Mesenchymal stem cell (in vitro differentiated cells and primary cell): ENCODE measurements around the gene SLC25A23.

Experiments
- DNase-seq: peaks from one replicate; pipeline ENCODE4 v3.0.0-alpha.2; 2013
- H2AFZ ChIP-seq: one replicate; pipeline ENCODE4 v1.6.1; 2013; ENCODE audit warnings: low read depth, mild to moderate bottlenecking, control low read depth, inconsistent platforms, low read length, moderate library complexity
- H2AK5ac ChIP-seq: 2 replicates; pipeline ENCODE4 v1.6.1; 2013; ENCODE audit warnings: low read length, moderate library complexity, mild to moderate bottlenecking, inconsistent platforms; ENCODE audit not compliant: severe bottlenecking
- H2BK120ac ChIP-seq: one replicate; pipeline ENCODE4 v1.6.1; 2013; ENCODE audit warnings: low read depth, mild to moderate bottlenecking, inconsistent platforms, low read length, moderate library complexity
- H2BK12ac ChIP-seq, 2 experiments: one replicate each; pipeline ENCODE4 v1.6.1; 2013; ENCODE audit warnings: inconsistent platforms in 2 of 2, low read length in 2 of 2, mild to moderate bottlenecking in 2 of 2, moderate library complexity in 2 of 2, control low read depth in 1 of 2
- H2BK15ac ChIP-seq: one replicate; pipeline ENCODE4 v1.6.1; 2013; ENCODE audit warnings: mild to moderate bottlenecking, low read depth, inconsistent platforms; ENCODE audit not compliant: poor library complexity, severe bottlenecking
- H2BK5ac ChIP-seq: 2 replicates; pipeline ENCODE4 v1.6.1; 2013; ENCODE audit warnings: low read depth, mild to moderate bottlenecking, low read length, control low read depth, inconsistent platforms; ENCODE audit not compliant: poor library complexity, severe bottlenecking
- H3K14ac ChIP-seq, 2 experiments: one replicate each; pipeline ENCODE4 v1.6.1; 2013; ENCODE audit warnings: inconsistent platforms in 2 of 2, low read length in 2 of 2, control low read depth in 1 of 2, mild to moderate bottlenecking in 1 of 2, moderate library complexity in 1 of 2
- H3K18ac ChIP-seq, 2 experiments: one replicate each; pipeline ENCODE4 v1.6.1; 2013; ENCODE audit warnings: inconsistent platforms in 2 of 2, low read length in 2 of 2, control low read depth in 1 of 2, low read depth in 1 of 2, mild to moderate bottlenecking in 1 of 2
- H3K23ac ChIP-seq, 2 experiments: one replicate each; pipeline ENCODE4 v1.6.1; 2013; ENCODE audit warnings: inconsistent platforms in 2 of 2, low read length in 2 of 2, mild to moderate bottlenecking in 2 of 2, moderate library complexity in 2 of 2, control low read depth in 1 of 2
- H3K27ac ChIP-seq: 2 replicates; pipeline ENCODE4 v1.5.1; 2013; ENCODE audit warnings: mild to moderate bottlenecking, moderate library complexity, low read length, control low read depth, inconsistent platforms; ENCODE audit not compliant: poor library complexity, severe bottlenecking
- H3K27me3 ChIP-seq, 2 experiments: 2 replicates each; pipeline versions ENCODE4 v1.6.1 to v1.7.0; 2013; ENCODE audit warnings: low read length in 2 of 2, mild to moderate bottlenecking in 2 of 2, moderate library complexity in 2 of 2, control low read depth in 1 of 2, inconsistent platforms in 1 of 2; ENCODE audit not compliant: control insufficient read depth in 1 of 2, insufficient read depth in 1 of 2
- H3K36me3 ChIP-seq, 2 experiments: 2 replicates each; pipeline versions ENCODE4 v1.6.1 to v1.7.0; 2013; ENCODE audit warnings: low read length in 2 of 2, control low read depth in 1 of 2, inconsistent platforms in 1 of 2, low read depth in 1 of 2, mild to moderate bottlenecking in 1 of 2; ENCODE audit not compliant: insufficient read depth in 2 of 2, control insufficient read depth in 1 of 2
- H3K4ac ChIP-seq, 2 experiments: one replicate each; pipeline ENCODE4 v1.6.1; 2013; ENCODE audit warnings: inconsistent platforms in 2 of 2, low read length in 2 of 2, mild to moderate bottlenecking in 2 of 2, moderate library complexity in 2 of 2, control low read depth in 1 of 2, low read depth in 1 of 2
- H3K4me1 ChIP-seq: 2 replicates; pipeline ENCODE4 v1.6.1; 2013; ENCODE audit warnings: low read depth, low read length, control low read depth; ENCODE audit not compliant: control insufficient read depth, insufficient read depth
- H3K4me2 ChIP-seq: 2 replicates; pipeline ENCODE4 v1.6.1; 2013; ENCODE audit warnings: low read length, mild to moderate bottlenecking, inconsistent platforms; ENCODE audit not compliant: poor library complexity, severe bottlenecking
- H3K4me3 ChIP-seq, 2 experiments: 2 replicates each; pipeline versions ENCODE4 v1.5.1 to v1.7.0; 2013; ENCODE audit warnings: low read length in 2 of 2, mild to moderate bottlenecking in 2 of 2, control low read depth in 1 of 2, low read depth in 1 of 2; ENCODE audit not compliant: insufficient read depth in 1 of 2
- H3K79me1 ChIP-seq: replicated peaks from 2 replicates; pipeline ENCODE4 v1.6.1; 2013; ENCODE audit warnings: mild to moderate bottlenecking, control low read depth, low read length, inconsistent platforms; ENCODE audit not compliant: poor library complexity, severe bottlenecking
- H3K9ac ChIP-seq: 2 replicates; pipeline ENCODE4 v1.7.0; 2013; ENCODE audit warnings: mild to moderate bottlenecking, low read length, moderate library complexity
- H3K9me3 ChIP-seq: 2 replicates; pipeline ENCODE4 v1.7.0; 2013; ENCODE audit warnings: mild to moderate bottlenecking, low read length; ENCODE audit not compliant: control insufficient read depth
- H4K8ac ChIP-seq: one replicate; pipeline ENCODE4 v1.6.1; 2013; ENCODE audit warnings: inconsistent platforms, mild to moderate bottlenecking, low read length, moderate library complexity
- H4K91ac ChIP-seq: one replicate; pipeline ENCODE4 v1.6.1; 2013; ENCODE audit warnings: mild to moderate bottlenecking, low read length, inconsistent platforms
- WGBS: methylation state at CpG from one replicate; pipeline ENCODE4 v1.1.7; 2013; ENCODE audit warnings: mixed read lengths; 5-methylcytosine and 5-hydroxymethylcytosine counted together

The SLC25A23 gene

DNA sequence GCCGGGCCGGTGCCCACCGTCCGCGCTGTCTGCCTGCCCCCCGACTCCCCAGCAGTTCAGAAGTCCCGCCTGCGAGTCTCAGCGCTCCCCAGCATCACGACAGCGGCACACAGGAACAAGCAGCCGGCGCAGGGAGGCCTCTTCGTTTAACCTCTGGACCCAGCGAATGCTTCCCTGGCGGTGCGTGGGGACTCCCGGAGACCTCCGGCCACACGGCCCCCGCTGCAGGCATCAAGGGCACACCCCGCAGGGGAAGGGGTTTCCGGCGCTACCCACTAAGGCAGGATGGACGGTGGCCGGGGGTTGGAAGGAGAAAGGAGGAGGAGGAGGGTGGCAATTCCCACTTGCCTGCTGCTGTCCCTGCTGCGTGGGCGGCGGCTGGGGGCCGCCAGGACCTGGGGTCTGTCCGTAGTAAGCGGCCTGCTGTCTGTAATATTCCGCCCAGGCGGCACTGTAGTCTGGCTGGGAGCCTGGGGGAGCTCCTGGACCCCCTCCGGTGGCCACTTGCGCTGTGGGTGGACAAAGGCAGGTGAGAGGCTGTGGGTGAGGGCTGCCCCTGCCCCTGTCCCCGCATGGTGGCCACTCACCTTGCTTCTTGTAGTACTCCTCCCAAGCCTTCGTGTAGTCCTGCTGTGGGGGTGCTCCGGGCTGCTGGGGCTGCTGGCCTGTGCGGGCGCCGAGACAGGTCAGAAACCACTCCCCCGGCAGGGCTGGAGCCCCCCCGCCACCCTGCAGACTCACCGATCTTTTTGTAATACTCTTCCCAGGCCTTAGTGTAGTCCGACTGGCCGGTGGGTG is 44.6 kb downstream of the SLC25A23 start:
- Histone ChIP-seq H3K4me1 (peaks cover 8% of the 10 kb centered on the region), H4K91ac (no peak overlapping the region), H3K4me2 (no peak overlapping the region), H3K14ac (no peak overlapping the region), H3K18ac (no peak overlapping the region), H2BK120ac (no peak overlapping the region), H3K79me1 (peaks cover 43% of the 10 kb centered on the region), H3K27ac (no peak overlapping the region), H3K9me3 (no peaks in the 10 kb centered on the region), H3K36me3 (peaks cover 57 to 80% of the 10 kb centered on the region in 2 experiments), H2BK15ac (no peak overlapping the region), H3K4me3 (no peak overlapping the region), H4K8ac (no peak overlapping the region), H3K4ac (no peak overlapping the region), H2BK5ac (no peak overlapping the region), H3K9ac (no peak overlapping the region), H2AFZ (no peak overlapping the region), H2BK12ac (no peak overlapping the region), H3K27me3 (no peaks in the 10 kb centered on the region), H3K23ac (no peak overlapping the region), H2AK5ac (no peak overlapping the region)
- WGBS = 96% methylated on average over 44 of the region's 47 CpGs
- no peak for DNase-seq

DNA sequence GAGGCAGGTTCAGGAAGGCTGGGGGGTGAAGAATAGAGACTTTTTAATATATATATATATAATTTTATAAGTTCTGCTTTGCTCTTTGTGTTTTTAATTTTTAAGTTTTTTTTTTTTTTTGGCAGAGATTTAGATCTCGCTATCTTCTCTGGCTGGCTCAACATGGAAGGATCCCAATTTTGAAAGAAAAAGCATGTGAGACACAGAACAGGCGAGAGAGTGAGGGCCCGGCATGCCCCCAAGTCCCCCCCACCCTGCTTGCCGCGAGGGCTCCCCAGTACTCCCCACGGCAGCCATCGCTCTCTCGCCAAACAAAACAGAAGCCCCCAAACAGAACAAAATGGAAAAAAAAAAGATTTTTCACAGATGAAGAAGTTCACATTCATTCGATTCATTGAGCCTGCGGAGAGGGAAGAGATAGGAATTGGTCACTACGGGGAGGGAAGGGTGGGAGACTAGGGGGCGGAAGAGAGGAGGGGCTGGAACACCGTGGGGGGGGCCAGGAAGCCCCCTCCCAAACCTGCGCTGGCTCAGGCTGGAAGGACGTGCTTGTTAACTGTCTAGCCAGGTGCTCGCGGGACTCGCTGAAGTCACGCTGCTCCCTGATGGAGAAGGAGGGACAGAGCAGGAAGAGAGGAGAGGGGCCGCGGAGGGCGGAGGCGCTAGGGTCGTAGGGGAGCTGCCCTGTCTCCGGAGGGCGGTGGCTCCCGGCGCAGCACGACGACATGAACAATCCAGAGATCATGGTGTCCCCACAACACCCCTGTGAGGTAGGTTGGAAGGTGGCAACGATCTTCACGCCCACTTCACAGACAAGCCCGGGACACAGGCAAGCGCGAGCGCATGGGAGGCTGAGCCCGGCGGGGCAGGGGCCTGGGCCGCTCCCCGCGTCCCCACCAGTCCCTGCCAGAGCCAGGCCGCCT is 45.6 kb downstream of the SLC25A23 start:
- Histone ChIP-seq H3K79me1 (peaks cover 43% of the 10 kb centered on the region), H2BK5ac (no peak overlapping the region), H3K36me3 (peaks cover 47 to 70% of the 10 kb centered on the region in 2 experiments), H3K4me2 (no peak overlapping the region), H3K18ac (no peak overlapping the region), H2BK15ac (no peak overlapping the region), H3K4me3 (no peak overlapping the region), H3K27me3 (no peaks in the 10 kb centered on the region), H4K8ac (no peak overlapping the region), H3K14ac (no peak overlapping the region), H3K9me3 (no peaks in the 10 kb centered on the region), H2BK12ac (no peak overlapping the region), H3K4ac (no peak overlapping the region), H3K23ac (no peak overlapping the region), H2BK120ac (no peak overlapping the region), H3K27ac (no peak overlapping the region), H3K4me1 (peaks cover 8% of the 10 kb centered on the region), H2AK5ac (no peak overlapping the region), H2AFZ (no peak overlapping the region), H4K91ac (no peak overlapping the region), H3K9ac (no peak overlapping the region)
- no peak for DNase-seq
- WGBS = 90% methylated on average over 38 of the region's 42 CpGs

GRCh38 chr19:6413291-6413690 is 46.3 kb downstream of the SLC25A23 start:
- Histone ChIP-seq H4K8ac (no peak overlapping the region), H3K18ac (no peak overlapping the region), H3K9me3 (no peaks in the 10 kb centered on the region), H3K79me1 (peaks cover 40% of the 10 kb centered on the region), H3K4ac (no peak overlapping the region), H3K14ac (no peak overlapping the region), H3K4me3 (no peak overlapping the region), H3K27ac (no peak overlapping the region), H3K36me3 (peaks cover 40 to 63% of the 10 kb centered on the region in 2 experiments), H4K91ac (no peak overlapping the region), H2AFZ (no peak overlapping the region), H2BK12ac (no peak overlapping the region), H3K27me3 (no peaks in the 10 kb centered on the region), H2BK5ac (no peak overlapping the region), H3K23ac (no peak overlapping the region), H2BK15ac (no peak overlapping the region), H3K9ac (peak overlapping the region; percentile 62), H3K4me1 (peaks cover 8% of the 10 kb centered on the region), H3K4me2 (no peak overlapping the region), H2BK120ac (no peak overlapping the region), H2AK5ac (no peak overlapping the region)
- WGBS = no CpG with 5 or more reads among the region's 10 CpGs
- DNase-seq = no peak
